NCI-H2196 (cell line): ENCODE results near the gene LUC7L.
"Not testable (repeated sequence)": the region's sequence is repeated elsewhere in the genome, so short reads cannot be mapped to it uniquely, and the experiment has no call there.

Experiments used
- DNase-seq: peaks from one replicate; lab custom pipeline; 2025; ENCODE audit not compliant: unreplicated experiment; lab: John Stamatoyannopoulos, UW

LUC7L gene

GRCh38 chr16:228852-229730 lies at the start of gene LUC7L:
TSS of gene LUC7L (minus strand) at chr16:229449. CDS start at chr16:229339, 110 bp downstream.
- DNase-seq = peak; percentile 93

- peak; percentile 94 for DNase-seq
These were observed 49.7 kb upstream of the LUC7L start for GRCh38 chr16:278863-279366.

GRCh38 chr16:276426-277077 lies 47.3 kb upstream of the LUC7L start:
- no peak for DNase-seq

GRCh38 chr16:275786-276232 lies 46.6 kb upstream of the LUC7L start, which contains the start of gene RGS11:
TSS of gene RGS11 (minus strand) at chr16:275944. CDS start at chr16:275911, 33 bp downstream.
- DNase-seq = no peak

GRCh38 chr16:275041-275641 lies 45.9 kb upstream of the LUC7L start:
- no peak for DNase-seq

GRCh38 chr16:273547-274421 lies 44.5 kb upstream of the LUC7L start:
- DNase-seq = no peak

GRCh38 chr16:272633-273546 lies 43.6 kb upstream of the LUC7L start:
- no peak for DNase-seq

- no peak for DNase-seq
These were observed 41.4 kb upstream of the LUC7L start for GRCh38 chr16:270381-271255.

GRCh38 chr16:269061-269796 lies 40.0 kb upstream of the LUC7L start:
- no peak for DNase-seq

- no peak for DNase-seq
These were observed 39.1 kb upstream of the LUC7L start for GRCh38 chr16:268141-269053.

GRCh38 chr16:267562-267961 lies 38.3 kb upstream of the LUC7L start:
- DNase-seq = not testable (repeated sequence)

- DNase-seq = no peak
These were observed 37.3 kb upstream of the LUC7L start for GRCh38 chr16:266258-267164.

- DNase-seq = no peak
These were observed 36.5 kb upstream of the LUC7L start for GRCh38 chr16:265711-266110.

GRCh38 chr16:265002-265529 lies 35.8 kb upstream of the LUC7L start:
- DNase-seq = no peak

- DNase-seq = no peak
These were observed 35.2 kb upstream of the LUC7L start for GRCh38 chr16:264440-264951.
